Thymus (tissue), 11 donors: ENCODE data around the gene SPATA1. TPM values are rescaled to one million over a fixed set of nuclear protein-coding genes. Genes with fewer than 3 reads are reported as not detected.
A peak's percentile ranks its signal among the peaks of the same experiment; 100 is the strongest.

Source experiments
- DNase-seq, 9 donors: peaks; one replicate each; pipeline ENCODE4 v3.0.0-alpha.2; 2013; ENCODE audit warnings: low spot score in 9 of 9, low read depth in 6 of 9, missing footprints in 1 of 9
- H3K27ac ChIP-seq, 2 donors: one replicate each; pipeline ENCODE4 v1.5.1; 2013; ENCODE audit warnings: control low read depth in 1 of 2, low read depth in 1 of 2, low read length in 1 of 2, mild to moderate bottlenecking in 1 of 2, moderate library complexity in 1 of 2
- H3K27me3 ChIP-seq, 2 donors: one replicate each; pipeline ENCODE4 v1.5.1; 2013; ENCODE audit warnings: low read length in 1 of 2; ENCODE audit not compliant: control insufficient read depth in 2 of 2, insufficient read depth in 1 of 2
- H3K36me3 ChIP-seq, 2 donors: one replicate each; pipeline ENCODE4 v1.5.1; 2013; ENCODE audit warnings: low read length in 1 of 2, mild to moderate bottlenecking in 1 of 2, moderate library complexity in 1 of 2; ENCODE audit not compliant: control insufficient read depth in 2 of 2, insufficient read depth in 2 of 2
- H3K4me1 ChIP-seq, 2 donors: one replicate each; pipeline ENCODE4 v1.5.1; 2013; ENCODE audit warnings: low read length in 2 of 2; ENCODE audit not compliant: control insufficient read depth in 2 of 2, insufficient read depth in 2 of 2
- H3K4me3 ChIP-seq, 2 donors: one replicate each; pipeline ENCODE4 v1.5.1; 2013; ENCODE audit warnings: low read length in 2 of 2, control low read depth in 1 of 2, mild to moderate bottlenecking in 1 of 2
- H3K9me3 ChIP-seq, 2 donors: one replicate each; pipeline ENCODE4 v1.5.1; 2013; ENCODE audit warnings: low read length in 1 of 2, mild to moderate bottlenecking in 1 of 2; ENCODE audit not compliant: control insufficient read depth in 2 of 2, insufficient read depth in 1 of 2
- WGBS: extraction: QIAGEN DNeasy Blood & Tissue Kit; methylation state at CpG from one replicate; pipeline ENCODE4 v1.1.7; 2013; 5-methylcytosine and 5-hydroxymethylcytosine counted together
- polyA plus RNA-seq: library from polyadenylated mRNA; stranded (reverse); fragments of 200-250 nt; gene quantifications from one replicate; pipeline ENCODE4 v1.2.3, GENCODE V29; 2013
- total RNA-seq: library from RNA; stranded (reverse); fragments of 120-200 nt; gene quantifications from one replicate; pipeline ENCODE4 v1.2.4, GENCODE V29; 2013
- donor health status: healthy.

SPATA1 gene
- total and polyA plus RNA-seq, 2 donors: 3.7 to 5.1 TPM

GRCh38 chr1:84539972-84540371 lies 33.8 kb downstream of the SPATA1 start:
- no peak for DNase-seq

DNA sequence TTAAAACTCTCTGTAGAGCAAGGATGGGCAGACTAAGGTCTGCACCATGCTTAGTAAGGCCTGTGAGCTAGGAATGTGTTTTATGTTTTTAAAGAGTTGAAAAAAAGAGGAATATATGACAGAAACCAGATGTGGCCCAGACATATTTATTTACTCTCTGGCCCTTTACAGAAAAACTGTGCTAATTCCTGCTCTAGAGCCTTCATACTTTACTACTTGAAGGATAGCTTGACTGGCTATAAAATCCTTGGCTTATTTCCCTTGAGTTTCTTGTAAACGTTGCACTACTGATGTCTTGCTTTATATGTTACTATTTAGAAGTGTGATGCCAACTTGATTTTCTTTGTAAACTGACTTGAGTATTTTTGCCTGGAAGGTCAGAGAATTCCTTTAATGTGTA lies 34.6 kb downstream of the SPATA1 start:
- Histone ChIP-seq H3K4me3 (no peak overlapping the region), H3K27me3 (no peaks in the 10 kb centered on the region), H3K4me1 (no peaks in the 10 kb centered on the region), H3K36me3 (peaks cover 0 to 3% of the 10 kb centered on the region in 2 donors), H3K27ac (no peak overlapping the region), H3K9me3 (no peaks in the 10 kb centered on the region)
- WGBS: 95% methylated on average over 1 of the region's 1 CpG
- no peak for DNase-seq

More at GRCh38 chr1:84539972-84540371, 33.8 kb downstream of the SPATA1 start:
- Histone ChIP-seq H3K4me1 (no peaks in the 10 kb centered on the region), H3K36me3 (peaks cover 0 to 3% of the 10 kb centered on the region in 2 donors), H3K27me3 (no peaks in the 10 kb centered on the region), H3K27ac (no peak overlapping the region), H3K9me3 (no peaks in the 10 kb centered on the region), H3K4me3 (no peak overlapping the region)
- WGBS: 94% methylated on average over 3 of the region's 3 CpGs

DNA sequence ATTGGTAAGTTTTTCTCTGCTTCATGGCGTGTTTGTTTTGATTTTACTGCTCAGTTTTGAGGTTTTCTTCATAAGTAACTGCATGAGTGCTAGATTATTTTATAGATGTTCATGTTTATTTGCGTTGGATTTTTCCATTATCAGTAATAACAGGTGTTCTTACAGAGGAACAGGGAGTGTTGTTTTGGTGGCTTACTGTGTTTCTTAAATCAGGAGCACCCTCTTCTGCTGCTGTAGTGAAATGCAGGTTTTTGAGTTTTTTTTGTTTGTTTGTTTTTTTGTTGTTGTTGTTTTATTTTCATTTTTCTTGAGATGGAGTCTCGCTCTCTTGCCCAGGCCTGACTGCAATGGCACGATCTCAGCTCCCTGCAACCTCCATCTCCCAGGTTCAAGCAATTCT lies 35.5 kb downstream of the SPATA1 start:
- WGBS: 92% methylated on average over 4 of the region's 4 CpGs
- H3K27ac ChIP-seq: no peak overlapping the region
- no peaks in the 10 kb centered on the region for H3K9me3 ChIP-seq
- DNase-seq: peak in 1 of 9 donors; percentile 13
- H3K4me1 ChIP-seq: no peaks in the 10 kb centered on the region
- no peaks in the 10 kb centered on the region for H3K27me3 ChIP-seq
- H3K4me3 ChIP-seq: no peak overlapping the region
- H3K36me3 ChIP-seq: peaks cover 0 to 3% of the 10 kb centered on the region in 2 donors

DNA sequence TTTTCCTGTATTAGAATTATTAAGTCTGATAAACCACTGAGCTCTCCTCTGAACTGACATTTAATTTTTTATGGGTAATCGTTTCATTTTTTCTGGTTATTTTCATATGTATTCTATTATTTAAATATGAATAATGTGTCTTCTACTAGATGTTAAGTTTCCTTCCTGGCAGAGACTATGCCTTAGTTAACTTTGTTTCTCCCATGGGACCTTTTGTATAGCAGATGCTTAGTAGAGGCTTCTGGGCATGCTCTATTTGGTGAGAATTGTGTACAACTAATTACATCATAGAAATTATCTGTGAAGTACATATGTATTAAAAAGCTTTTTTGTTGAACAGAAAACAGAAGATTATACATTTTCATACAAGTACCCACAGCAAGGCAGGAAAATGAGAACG lies 44.6 kb downstream of the SPATA1 start:
- Histone ChIP-seq H3K4me3 (no peak overlapping the region), H3K36me3 (peaks cover 0 to 2% of the 10 kb centered on the region in 2 donors), H3K9me3 (no peaks in the 10 kb centered on the region), H3K27ac (no peak overlapping the region), H3K4me1 (no peaks in the 10 kb centered on the region), H3K27me3 (no peaks in the 10 kb centered on the region)
- no peak for DNase-seq
- 98% methylated on average over 2 of the region's 2 CpGs for WGBS

DNA sequence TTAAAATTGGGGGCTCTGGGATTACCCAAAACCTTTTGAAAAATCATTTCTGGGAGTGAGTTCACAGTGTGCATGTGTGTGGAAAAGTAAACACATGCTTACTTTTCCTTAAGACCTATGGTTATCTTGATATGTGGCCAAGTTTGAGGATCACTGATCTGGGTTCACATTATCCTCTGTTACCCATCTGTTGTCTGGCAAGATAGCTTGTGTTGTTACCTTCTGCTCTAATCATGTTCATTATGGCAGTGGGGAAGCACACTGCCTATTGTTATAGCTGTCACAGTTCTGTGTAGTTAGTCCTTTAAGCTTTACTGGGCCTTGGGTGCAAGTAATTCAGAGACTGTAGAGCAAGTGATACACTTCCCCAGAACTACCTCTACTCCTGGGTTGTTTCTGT lies 63.0 kb downstream of the SPATA1 start:
- Histone ChIP-seq H3K9me3 (no peaks in the 10 kb centered on the region), H3K4me1 (peaks cover 4 to 7% of the 10 kb centered on the region in 2 donors), H3K27me3 (no peaks in the 10 kb centered on the region), H3K4me3 (no peak overlapping the region), H3K36me3 (peaks cover 7 to 8% of the 10 kb centered on the region in 2 donors), H3K27ac (no peak overlapping the region)
- no peak for DNase-seq

GRCh38 chr1:84570436-84571149 lies 64.4 kb downstream of the SPATA1 start:
- H3K27ac ChIP-seq: no peak overlapping the region
- H3K9me3 ChIP-seq: no peaks in the 10 kb centered on the region
- WGBS: 98% methylated on average over 7 of the region's 7 CpGs
- no peak for DNase-seq
- H3K4me1 ChIP-seq: peaks cover 4 to 10% of the 10 kb centered on the region in 2 donors
- peaks cover 7 to 8% of the 10 kb centered on the region in 2 donors for H3K36me3 ChIP-seq
- no peak overlapping the region for H3K4me3 ChIP-seq
- H3K27me3 ChIP-seq: no peaks in the 10 kb centered on the region

DNA sequence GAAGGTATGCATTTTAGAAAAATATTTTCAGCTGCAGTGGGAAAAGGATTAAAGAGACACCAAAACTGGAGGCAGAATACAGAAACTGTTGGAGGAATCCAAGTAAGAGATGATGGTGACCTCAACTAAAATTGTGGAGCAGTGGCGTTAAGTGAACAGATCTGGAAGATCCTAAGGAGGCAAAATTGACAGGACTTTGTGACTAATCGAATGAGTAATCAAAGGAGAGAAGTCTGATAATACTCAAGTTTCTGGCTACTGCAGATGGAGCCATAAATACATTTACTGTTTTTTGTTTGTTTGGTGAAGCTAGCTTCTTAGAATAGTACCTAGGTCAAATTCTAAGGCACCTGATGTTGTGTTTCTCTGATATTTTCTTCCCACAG lies 65.0 kb downstream of the SPATA1 start:
- no peak for DNase-seq
- H3K36me3 ChIP-seq: peaks cover 7 to 8% of the 10 kb centered on the region in 2 donors
- no peaks in the 10 kb centered on the region for H3K27me3 ChIP-seq
- peaks cover 4 to 10% of the 10 kb centered on the region in 2 donors for H3K4me1 ChIP-seq
- WGBS: 99% methylated on average over 2 of the region's 2 CpGs
- H3K9me3 ChIP-seq: no peaks in the 10 kb centered on the region
- H3K4me3 ChIP-seq: no peak overlapping the region
- no peak overlapping the region for H3K27ac ChIP-seq

DNA sequence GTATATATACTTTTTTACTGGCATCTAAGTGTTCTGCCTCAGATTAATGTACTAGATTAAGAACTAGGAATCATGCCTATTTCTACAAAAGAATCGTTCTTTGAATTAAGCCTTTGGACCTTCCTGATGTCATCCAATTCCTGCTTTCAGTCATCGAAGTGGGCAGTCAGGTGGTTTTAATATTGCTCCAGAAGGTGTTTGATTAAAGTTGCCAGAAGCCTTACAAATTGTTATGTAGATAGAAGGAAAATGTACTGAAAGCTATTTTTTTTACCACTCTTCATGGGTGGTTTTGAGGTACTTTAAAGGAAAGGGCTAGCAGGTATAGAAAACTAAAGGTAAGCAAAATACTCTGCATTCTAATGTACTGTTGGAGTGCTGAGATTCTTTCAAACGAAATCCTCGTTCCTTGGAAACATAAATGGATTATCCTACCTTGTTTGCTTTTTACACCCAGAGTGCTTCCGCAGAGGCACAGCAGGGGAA lies 67.3 kb downstream of the SPATA1 start:
- Histone ChIP-seq H3K36me3 (peaks cover 6 to 7% of the 10 kb centered on the region in 2 donors), H3K9me3 (no peaks in the 10 kb centered on the region), H3K4me1 (peaks cover 4 to 10% of the 10 kb centered on the region in 2 donors), H3K27me3 (no peaks in the 10 kb centered on the region), H3K27ac (peak overlapping the region; percentile 88 to 100), H3K4me3 (peak overlapping the region; percentile 69 to 99)
- DNase-seq: peak in 1 of 9 donors; percentile 7
- WGBS: 8% methylated on average over 5 of the region's 5 CpGs

DNA sequence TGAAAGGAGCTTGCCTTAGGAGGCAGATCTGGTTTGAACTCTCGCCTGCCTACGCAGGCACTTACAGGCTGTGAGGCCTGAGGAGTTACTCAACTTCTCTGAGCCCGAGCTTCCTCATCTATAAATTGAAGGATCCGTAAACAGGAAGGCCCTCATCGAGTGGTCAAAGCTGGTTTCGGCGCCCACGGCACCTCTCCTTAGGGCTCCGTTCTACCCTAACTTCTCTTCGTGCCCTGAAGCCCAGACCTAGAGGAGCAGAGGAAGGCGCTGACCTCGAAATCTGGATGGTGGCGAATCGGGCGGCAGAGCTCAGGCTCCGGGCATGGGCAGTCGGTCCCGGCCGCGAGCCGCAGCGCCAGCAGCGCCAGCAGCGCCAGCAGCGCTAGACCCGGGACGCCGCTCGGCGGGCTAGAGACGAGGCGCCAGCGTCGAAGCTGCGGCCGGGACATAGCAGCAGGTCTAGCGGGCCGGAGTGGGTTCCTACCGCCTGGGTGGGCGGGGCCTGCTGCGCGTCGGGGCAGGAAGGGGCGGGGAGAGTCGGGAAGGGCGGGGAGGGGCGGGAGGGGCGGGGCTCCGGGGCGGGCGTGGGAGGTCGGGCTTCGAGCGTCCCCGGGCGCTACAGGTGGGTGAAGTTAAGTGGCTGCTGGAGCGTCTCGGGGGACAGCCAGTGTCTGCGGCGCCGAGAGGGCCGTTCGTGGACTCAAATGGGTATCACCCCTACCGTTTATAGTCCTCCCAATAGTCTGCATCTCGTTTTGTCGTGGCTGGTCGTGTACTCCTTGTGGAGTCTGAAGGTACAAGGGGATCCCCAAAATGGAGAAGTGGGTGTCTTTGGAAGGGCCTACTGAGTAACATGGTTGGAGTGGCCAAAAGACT lies 68.0 kb downstream of the SPATA1 start, which contains the start of gene CTBS:
TSS of gene CTBS (minus strand) at position 474 of the 876 bp plus-strand sequence. CDS start at position 449, 25 bp downstream.
- peak; percentile 51 to 90 (median 75) for DNase-seq
- WGBS: under 1% methylated on average over 67 of the region's 67 CpGs
- Histone ChIP-seq H3K4me3 (peak within 1 kb of the TSS; percentile 69 to 99), H3K4me1 (peaks cover 4 to 10% of the 10 kb centered on the region in 2 donors), H3K36me3 (peaks cover 6% of the 10 kb centered on the region in 2 donors), H3K9me3 (no peaks in the 10 kb centered on the region), H3K27me3 (no peaks in the 10 kb centered on the region), H3K27ac (peak within 1 kb of the TSS; percentile 88 to 100)
